Left renal cortex interstitium (tissue), 4 donors: ENCODE measurements around the gene CFTR. TPM values are rescaled to one million over a fixed set of nuclear protein-coding genes. Genes with fewer than 3 reads are reported as not detected.
"Not testable (repeated sequence)": the region's sequence is repeated elsewhere in the genome, so short reads cannot be mapped to it uniquely, and the experiment has no call there.

Source experiments
- DNase-seq, 4 donors: peaks; one replicate each; pipeline ENCODE4 v3.0.0-alpha.2; 2013; ENCODE audit warnings: low read depth in 4 of 4, low spot score in 2 of 4, missing footprints in 1 of 4
- polyA plus RNA-seq, 4 donors: library from polyadenylated mRNA; unstranded; fragments of 120-200 nt; gene quantifications; one replicate each; pipeline ENCODE4 v1.2.1, GENCODE V29; 2013; ENCODE audit not compliant: insufficient read length in 4 of 4

Gene CFTR
- polyA plus RNA-seq, 4 donors = 2.1 to 11.1 (median 4.5) TPM

DNA sequence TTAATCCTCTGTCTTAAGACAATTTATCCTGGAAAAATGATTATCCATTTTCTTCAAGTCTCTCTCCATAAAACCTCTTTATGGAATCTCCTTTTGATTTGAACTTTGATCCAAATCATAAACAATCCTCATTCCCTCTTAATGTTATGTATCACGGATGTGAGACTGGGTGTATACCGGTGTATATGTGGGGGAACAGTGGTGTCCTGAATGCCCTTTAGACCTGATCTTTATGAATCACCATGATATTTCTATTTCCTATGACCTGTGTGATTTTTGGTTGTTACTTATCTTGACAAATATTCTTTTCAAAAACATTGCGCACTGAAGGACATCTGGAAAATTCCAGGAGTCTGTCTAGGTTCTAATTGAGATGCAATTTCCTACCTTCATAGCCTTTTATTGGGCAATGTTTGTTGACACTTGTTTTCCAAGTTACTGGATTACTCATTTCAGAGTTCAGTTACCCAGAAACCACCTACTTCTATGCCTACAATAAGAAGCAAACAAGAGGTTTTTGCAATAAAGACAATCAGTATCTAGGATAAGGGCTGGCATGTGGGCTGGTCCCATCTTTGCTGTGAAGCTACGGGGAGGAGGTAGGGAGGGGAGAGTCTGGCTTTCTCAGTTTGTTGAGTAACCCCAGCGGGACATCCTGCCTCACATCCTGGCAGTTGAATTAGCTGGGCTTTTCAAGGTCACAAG is 203.0 kb downstream of the CFTR start:
- no peak for DNase-seq

- DNase-seq = no peak
These were observed 203.8 kb downstream of the CFTR start for GRCh38 chr7:117683430-117684175.

DNA sequence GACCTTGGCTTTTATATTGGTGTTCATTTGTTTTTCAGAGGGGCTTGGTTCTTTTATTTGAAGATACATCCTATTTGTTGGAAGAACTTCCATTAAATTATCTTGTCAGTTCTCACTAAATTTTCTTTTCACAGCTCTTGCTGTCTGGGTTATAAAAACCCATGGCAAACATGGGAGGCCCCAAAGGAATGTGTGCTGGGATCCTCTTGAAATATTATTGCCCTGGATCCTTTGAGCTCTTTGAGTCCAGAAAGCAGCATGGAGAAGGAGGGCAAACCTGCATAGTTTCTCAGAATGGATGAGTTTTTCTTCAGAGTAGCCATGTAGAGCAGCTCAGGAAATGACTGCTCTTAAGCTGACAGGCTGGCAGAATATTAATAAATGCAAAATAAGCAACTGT is 206.0 kb downstream of the CFTR start:
- DNase-seq = no peak

DNA sequence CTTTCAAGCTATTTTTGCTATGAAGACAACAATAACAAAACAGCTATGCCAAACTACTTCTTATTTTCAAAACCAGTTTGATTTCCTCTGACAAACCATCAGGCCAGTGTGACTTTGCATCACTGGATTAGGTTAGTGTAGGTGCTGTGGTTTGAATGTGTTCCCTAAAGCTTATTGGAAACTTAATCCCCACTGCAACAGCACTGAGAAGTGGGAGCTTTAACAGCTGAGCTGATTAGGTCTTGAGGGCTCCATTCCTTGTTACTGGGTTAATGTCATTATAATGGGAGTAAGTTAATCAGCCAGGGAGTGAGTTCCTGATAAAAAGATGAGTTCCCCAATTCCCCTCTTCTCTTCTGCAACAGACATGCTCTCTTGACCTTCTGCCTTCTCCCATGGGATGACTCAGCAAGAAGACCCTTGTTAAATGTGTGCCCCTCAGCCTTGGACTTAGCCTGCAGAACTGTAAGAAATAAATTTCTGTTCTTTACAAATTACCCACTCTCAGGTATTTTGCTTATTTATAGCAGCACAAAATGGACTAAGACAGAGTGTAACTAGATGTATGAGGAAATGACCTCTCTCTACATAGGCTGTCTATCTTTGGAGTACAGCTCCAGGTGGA is 206.6 kb downstream of the CFTR start:
- no peak for DNase-seq

- no peak for DNase-seq
These were observed 208.3 kb downstream of the CFTR start for GRCh38 chr7:117688126-117688525.

DNA sequence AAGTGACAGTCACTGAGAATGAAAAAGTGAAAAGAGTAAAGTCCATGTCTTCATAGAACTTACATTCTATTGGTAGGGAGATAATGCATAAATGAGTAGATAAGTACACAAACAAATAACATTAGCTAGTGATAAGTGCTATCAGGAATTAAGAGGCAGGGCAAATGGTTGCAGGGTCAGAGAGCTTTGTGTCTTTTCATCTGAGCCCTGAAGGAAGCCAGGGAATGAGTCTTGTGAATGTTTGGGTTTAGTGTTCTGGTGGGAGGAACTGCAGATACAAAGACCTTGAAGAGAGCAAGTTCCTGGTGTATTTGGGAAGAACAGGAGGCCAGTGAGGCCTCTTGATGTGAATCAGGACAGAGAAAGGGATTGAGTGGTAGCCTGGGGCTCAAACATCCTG is 209.6 kb downstream of the CFTR start:
- no peak for DNase-seq

DNA sequence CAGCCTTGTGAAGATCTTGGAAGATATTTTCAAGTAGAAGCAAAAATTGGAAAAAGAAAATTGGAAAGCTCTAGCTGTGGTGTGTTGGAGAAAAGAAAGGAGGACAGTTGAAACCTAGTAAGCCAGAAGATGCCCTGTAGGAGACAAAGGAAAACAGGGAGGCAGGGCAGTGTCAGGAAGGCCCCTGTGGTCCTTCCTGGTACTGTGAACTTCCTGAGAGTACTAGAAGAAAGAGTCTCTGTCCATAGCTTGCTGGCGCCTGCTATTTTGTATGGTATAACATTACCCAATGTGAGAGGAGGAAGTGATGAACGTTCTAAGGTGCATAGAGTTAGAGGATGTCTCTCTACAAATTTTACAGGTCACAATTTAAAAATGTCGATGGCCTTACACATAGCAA is 210.3 kb downstream of the CFTR start:
- DNase-seq = no peak

DNA sequence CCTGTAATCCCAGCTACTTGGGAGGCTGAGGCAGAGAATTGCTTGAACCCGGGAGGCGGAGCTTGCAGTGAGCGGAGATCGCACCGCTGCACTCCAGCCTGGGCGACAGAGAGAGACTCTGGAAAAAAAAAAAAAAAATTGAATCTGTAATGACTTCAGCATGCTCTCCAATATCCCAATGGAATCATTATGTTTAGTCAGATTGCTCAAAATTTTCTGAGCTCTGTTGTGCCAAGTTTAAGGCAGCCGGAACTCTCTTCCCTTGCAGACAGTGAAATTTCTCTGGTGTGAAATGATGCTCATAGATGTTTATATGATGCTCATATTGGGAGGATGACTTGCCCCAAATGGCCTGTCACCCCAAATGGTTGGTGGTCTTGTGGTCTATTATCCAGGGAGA is 212.5 kb downstream of the CFTR start:
- no peak for DNase-seq

- DNase-seq = no peak
These were observed 218.2 kb downstream of the CFTR start for GRCh38 chr7:117698018-117698417.

- no peak for DNase-seq
These were observed 224.2 kb downstream of the CFTR start for GRCh38 chr7:117704063-117704462.

DNA sequence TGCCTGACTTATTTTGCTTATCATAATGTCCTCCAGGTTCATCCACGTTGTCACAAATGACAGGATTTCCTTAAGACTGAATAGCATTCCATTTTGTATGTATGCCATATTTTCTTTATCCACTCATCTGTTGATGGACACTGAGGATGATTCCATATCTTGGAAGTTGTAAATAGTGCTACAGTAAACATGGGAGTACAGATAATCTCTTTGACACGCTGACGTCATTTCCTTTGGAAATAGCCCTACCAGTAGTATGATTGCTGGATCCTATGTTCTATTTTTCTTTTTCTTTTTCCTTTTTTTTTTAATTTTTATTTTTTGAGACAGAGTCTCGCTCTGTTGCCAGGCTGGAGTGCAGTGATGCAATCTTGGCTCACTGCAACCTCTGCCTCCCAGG is 225.8 kb downstream of the CFTR start:
- DNase-seq = no peak

DNA sequence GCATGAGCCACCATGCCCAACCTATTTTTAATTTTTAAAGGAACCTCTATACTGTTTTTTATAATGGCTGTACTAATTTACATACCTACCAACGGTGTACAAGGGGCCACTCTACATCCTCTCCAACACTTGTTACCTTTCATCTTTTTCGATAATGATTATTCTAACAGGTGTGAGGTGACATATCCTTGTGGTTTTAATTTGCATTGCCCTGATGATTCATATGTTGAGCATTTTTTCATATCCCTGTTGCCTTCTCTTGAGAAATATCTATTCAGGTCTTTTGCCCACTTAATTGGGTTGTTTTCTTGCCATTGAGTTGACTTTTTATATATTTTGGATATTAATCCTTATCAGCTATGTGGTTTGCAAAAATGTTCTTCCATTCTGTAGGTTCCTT is 226.4 kb downstream of the CFTR start:
- DNase-seq = no peak

- no peak for DNase-seq
These were observed 227.3 kb downstream of the CFTR start for GRCh38 chr7:117707080-117707479.

DNA sequence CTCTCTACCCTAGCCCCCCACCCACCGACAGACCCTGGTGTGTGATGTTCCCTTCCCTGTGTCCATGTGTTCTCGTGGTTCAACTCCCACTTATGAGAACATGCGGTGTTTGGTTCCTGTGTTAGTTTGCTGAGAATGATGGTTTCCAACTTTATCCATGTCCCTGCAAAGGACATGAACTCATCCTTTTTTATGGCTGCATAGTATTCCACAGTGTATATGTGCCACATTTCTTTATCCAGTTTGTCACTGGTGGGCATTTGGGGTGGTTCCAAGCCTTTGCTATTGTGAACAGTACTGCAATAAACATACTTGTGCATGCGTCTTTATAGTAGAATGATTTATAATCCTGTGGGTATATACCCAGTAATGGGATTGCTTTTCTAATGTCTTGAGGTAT is 228.3 kb downstream of the CFTR start:
- DNase-seq = not testable (repeated sequence)

DNA sequence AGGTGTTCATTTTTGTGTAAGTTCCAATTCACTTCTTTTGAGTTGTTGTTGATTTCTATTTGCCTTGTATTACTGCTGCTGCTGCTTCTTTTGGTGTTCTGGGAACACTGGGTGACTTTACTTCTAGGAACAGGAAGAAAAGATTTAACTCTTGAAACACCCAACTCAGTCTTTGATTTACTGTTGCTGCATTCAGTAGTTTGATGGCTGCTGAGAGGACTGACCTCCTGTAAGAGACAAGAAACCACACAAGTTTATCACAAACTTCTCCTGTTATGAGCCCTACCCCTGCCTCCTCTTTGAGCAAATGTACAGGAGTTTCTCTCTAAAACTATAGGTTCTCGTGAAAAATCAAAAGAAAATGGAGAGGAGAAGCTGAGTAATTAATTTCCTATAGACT is 231.7 kb downstream of the CFTR start:
- no peak for DNase-seq

- no peak for DNase-seq
These were observed 236.1 kb downstream of the CFTR start for GRCh38 chr7:117715784-117716445.

GRCh38 chr7:117716707-117717299 is 237.0 kb downstream of the CFTR start:
- no peak for DNase-seq

DNA sequence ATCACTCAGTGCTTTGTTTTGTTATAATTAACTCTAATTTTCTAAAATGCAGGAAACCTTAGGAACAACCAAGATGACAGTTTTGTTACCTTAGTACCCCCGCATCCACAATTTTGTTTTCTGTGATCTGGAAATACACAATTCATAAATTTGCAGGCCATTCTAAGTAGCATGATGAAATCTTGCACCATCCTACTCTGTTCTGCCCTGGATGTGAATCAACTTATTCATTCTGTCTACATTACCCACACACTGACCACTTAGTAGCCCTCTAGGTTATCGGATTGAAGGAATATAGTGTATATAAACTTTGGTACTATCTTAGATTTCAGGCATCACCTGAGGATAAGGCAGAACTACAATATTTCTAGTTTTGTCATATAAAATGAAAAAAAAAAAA is 237.5 kb downstream of the CFTR start:
- DNase-seq = no peak
